A549 (cell line): Measurements from ENCODE around the gene NUP214. TPM values are rescaled to one million over a fixed set of nuclear protein-coding genes. Genes with fewer than 3 reads are reported as not detected.

Experiments used
- ATAC-seq, 2 experiments: fragments of 200-7000 bp in 1 of 2; fragments of >200 bp in 1 of 2; cut with Nextera tagmentation in 1 of 2; cut with Tn5 transposase in 1 of 2; 3 replicates each; pipeline versions ENCODE4 v1.8.0 to v1.9.1; 2018 to 2020; ENCODE audit warnings: mild to moderate bottlenecking in 1 of 2, moderate library complexity in 1 of 2
- CTCF ChIA-PET: fragments of 300-600 bp; sonication (Branson Sonifier 250); formaldehyde crosslinking; extraction: SDS; loops from one replicate; lab custom pipeline; 2021; ENCODE audit warnings: antibody characterized with exemption, inconsistent platforms; lab: Yijun Ruan, JAX
- POLR2A ChIA-PET: fragments of 350-600 bp; formaldehyde crosslinking; extraction: SDS; loops from one replicate; lab custom pipeline; 2021; ENCODE audit warnings: antibody characterized with exemption, inconsistent platforms; lab: Yijun Ruan, JAX
- DNase-seq, 2 experiments: peaks; one replicate each; pipeline versions ENCODE4 v3.0.0 to v3.0.0-alpha.2; 2011 to 2016; ENCODE audit warnings: low read depth in 1 of 2, low spot score in 1 of 2
- FAIRE-seq: peaks from 2 replicates; lab custom pipeline; 2011; peaks lifted over from hg19 to GRCh38; lab: Jason Lieb, UNC
- H3K27ac ChIP-seq, 2 experiments: fragments of >200 bp; sonication (Bioruptor Twin); formaldehyde crosslinking; 3 replicates each; pipeline ENCODE4 v1.5.1; 2016 to 2017
- H3K4me1 ChIP-seq: fragments of >200 bp; sonication (Bioruptor Twin); formaldehyde crosslinking; 3 replicates; pipeline ENCODE4 v1.6.1; 2016
- H3K4me2 ChIP-seq: fragments of >200 bp; sonication (Bioruptor Twin); formaldehyde crosslinking; 3 replicates; pipeline ENCODE4 v1.6.1; 2016
- H3K4me3 ChIP-seq: fragments of >200 bp; sonication (Bioruptor Twin); formaldehyde crosslinking; 3 replicates; pipeline ENCODE4 v1.5.1; 2016
- H3K9me3 ChIP-seq: fragments of >200 bp; sonication (Bioruptor Twin); formaldehyde crosslinking; 3 replicates; pipeline ENCODE4 v1.6.1; 2016
- ATOH8 ChIP-seq: fragments of 250-450 bp; sonication (Bioruptor Pico); IDR thresholded peaks from 2 replicates; pipeline ENCODE4 v1.5.0; 2020; ENCODE audit warnings: low read depth, mild to moderate bottlenecking, moderate library complexity
- CBX2 ChIP-seq: fragments of 200-600 bp; sonication (generic); IDR thresholded peaks from 2 replicates; pipeline ENCODE4 v1.6.1; 2016; ENCODE audit warnings: low read depth, mild to moderate bottlenecking, borderline replicate concordance
- EHF ChIP-seq: fragments of 250-450 bp; sonication (Bioruptor Pico); IDR thresholded peaks from 2 replicates; pipeline ENCODE4 v1.5.0; 2020; ENCODE audit warnings: mild to moderate bottlenecking
- EHMT2 ChIP-seq: fragments of 200-600 bp; sonication (generic); IDR thresholded peaks from 2 replicates; pipeline ENCODE4 v1.6.1; 2016; ENCODE audit warnings: antibody characterized with exemption, low read depth, mild to moderate bottlenecking, moderate library complexity
- FOSB ChIP-seq: fragments of 250-450 bp; sonication (Bioruptor Pico); IDR thresholded peaks from 2 replicates; pipeline ENCODE4 v1.5.0; 2020; ENCODE audit warnings: mild to moderate bottlenecking, moderate library complexity
- HOXB13 ChIP-seq: fragments of 250-450 bp; sonication (Bioruptor Pico); IDR thresholded peaks from 2 replicates; pipeline ENCODE4 v1.5.0; 2020; ENCODE audit warnings: low read depth, mild to moderate bottlenecking, moderate library complexity
- HOXB5 ChIP-seq: fragments of 250-450 bp; sonication (Bioruptor Pico); IDR thresholded peaks from 2 replicates; pipeline ENCODE4 v1.5.0; 2020; ENCODE audit warnings: mild to moderate bottlenecking, moderate library complexity
- JUN ChIP-seq, 2 experiments: fragments of >200 bp; sonication (Bioruptor Twin); formaldehyde crosslinking; IDR thresholded peaks; 2 replicates in 1 of 2; 3 replicates in 1 of 2; pipeline ENCODE4 v1.6.1; 2016 to 2017
- JUNB ChIP-seq: fragments of >200 bp; sonication (Bioruptor Twin); formaldehyde crosslinking; IDR thresholded peaks from 2 replicates; pipeline ENCODE4 v1.6.1; 2016
- MYC ChIP-seq: IDR thresholded peaks from 2 replicates; pipeline ENCODE4 v1.6.1; 2012; ENCODE audit warnings: mild to moderate bottlenecking, inconsistent platforms, low read length, improper control_type of control experiment, borderline replicate concordance
- NPAS2 ChIP-seq: fragments of 250-450 bp; sonication (Bioruptor Pico); IDR thresholded peaks from 2 replicates; pipeline ENCODE4 v1.8.0; 2022; ENCODE audit warnings: mild to moderate bottlenecking, moderate library complexity, borderline replicate concordance
- NR3C1 ChIP-seq: fragments of >200 bp; sonication (Bioruptor Twin); formaldehyde crosslinking; IDR thresholded peaks from 3 replicates; pipeline ENCODE4 v1.6.1; 2017
- PBX3 ChIP-seq: IDR thresholded peaks from 2 replicates; pipeline ENCODE4 v1.6.1; 2012
- REST ChIP-seq: fragments of 200-600 bp; sonication (generic); IDR thresholded peaks from 2 replicates; pipeline ENCODE4 v1.6.1; 2016; ENCODE audit warnings: antibody characterized with exemption, mild to moderate bottlenecking, moderate library complexity
- SMC3 ChIP-seq: fragments of >200 bp; sonication (Bioruptor Twin); formaldehyde crosslinking; IDR thresholded peaks from 3 replicates; pipeline ENCODE4 v1.6.1; 2018; ENCODE audit warnings: inconsistent platforms
- TFCP2L1 ChIP-seq: fragments of 250-450 bp; sonication (Bioruptor Pico); IDR thresholded peaks from 2 replicates; pipeline ENCODE4 v1.5.0; 2021; ENCODE audit warnings: mild to moderate bottlenecking
- TP53 ChIP-seq: fragments of 250-450 bp; sonication (Bioruptor Pico); IDR thresholded peaks from 2 replicates; pipeline ENCODE4 v1.5.0; 2021; ENCODE audit warnings: mild to moderate bottlenecking, moderate library complexity
- WGBS: methylation state at CpG from one replicate; pipeline ENCODE4 v1.1.6; 2017; ENCODE audit errors: missing lambda C conversion rate; 5-methylcytosine and 5-hydroxymethylcytosine counted together
- polyA plus RNA-seq, 4 experiments: library from polyadenylated mRNA; depleted of rRNA in 3 of 4; stranded (reverse); fragments of >200 nt; fragmentation: RNase III in 1 of 4; extraction: RNeasy Plus Mini Kit Qiagen cat#74134 plus additional on column Dnase treatment in 1 of 4; gene quantifications; 2 replicates in 3 of 4; 3 replicates in 1 of 4; pipeline ENCODE4 v1.2.3, GENCODE V29; 2011 to 2017
- TF ChIP-seq, protein P1 (sequence below): IDR thresholded peaks from 2 replicates; pipeline ENCODE4 v1.6.1; 2012
- TF ChIP-seq, protein P2 (sequence below): fragments of >200 bp; sonication (Bioruptor Twin); formaldehyde crosslinking; IDR thresholded peaks from 3 replicates; pipeline ENCODE4 v1.5.1; 2016

Gene NUP214
- polyA plus RNA-seq, 2 of the 4 experiments (the other 2 are of a cell fraction) = 14.4 to 18.5 TPM

DNA sequence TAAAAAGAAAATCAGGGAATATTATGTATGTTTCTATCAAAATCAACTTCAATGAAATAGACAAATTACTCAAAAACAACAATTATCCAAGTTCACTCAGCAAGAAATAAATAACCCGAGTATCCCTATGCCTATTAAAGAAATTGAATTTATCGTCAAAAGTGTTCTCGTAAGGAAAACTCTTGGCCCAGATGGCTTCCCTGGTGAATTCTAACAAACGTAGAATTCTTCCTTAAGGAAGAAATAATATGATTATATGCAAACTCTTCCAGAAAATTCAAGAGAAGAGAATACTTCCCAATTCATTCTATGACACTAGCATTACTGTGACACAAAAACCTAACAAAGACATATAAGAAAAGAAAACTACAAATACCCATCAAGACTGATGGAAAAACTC is 121.2 kb downstream of the NUP214 start:
- Histone ChIP-seq H3K27ac (no peak overlapping the region), H3K4me3 (no peak overlapping the region), H3K4me1 (no peaks in the 10 kb centered on the region), H3K4me2 (no peak overlapping the region), H3K9me3 (peaks cover 3% of the 10 kb centered on the region; the same call in 1 of the 3 replicates)
- ChIA-PET POLR2A (no interaction called here), CTCF (interaction anchor here (0.6 to 1.4 kb wide), 3 partner anchors 15 to 906 kb away, joined by 3 read pairs; no protein-coding TSS in a partner anchor)
- ATAC-seq (no peak), FAIRE-seq (no peak), DNase-seq (no peak)
- WGBS = 65% methylated on average over 4 of the region's 4 CpGs
- TF ChIP-seq JUNB (no peak), NPAS2 (CRISPR knock-in tag) (no peak), TFCP2L1 (CRISPR knock-in tag) (no peak), EHMT2 (no peak), ATOH8 (CRISPR knock-in tag) (no peak), SMC3 (no peak), PBX3 (no peak), HOXB5 (CRISPR knock-in tag) (no peak), NR3C1 (no peak), TP53 (CRISPR knock-in tag) (no peak)
- TF ChIP-seq, protein P1, sequence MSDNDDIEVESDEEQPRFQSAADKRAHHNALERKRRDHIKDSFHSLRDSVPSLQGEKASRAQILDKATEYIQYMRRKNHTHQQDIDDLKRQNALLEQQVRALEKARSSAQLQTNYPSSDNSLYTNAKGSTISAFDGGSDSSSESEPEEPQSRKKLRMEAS = no peak
- TF ChIP-seq, protein P2, sequence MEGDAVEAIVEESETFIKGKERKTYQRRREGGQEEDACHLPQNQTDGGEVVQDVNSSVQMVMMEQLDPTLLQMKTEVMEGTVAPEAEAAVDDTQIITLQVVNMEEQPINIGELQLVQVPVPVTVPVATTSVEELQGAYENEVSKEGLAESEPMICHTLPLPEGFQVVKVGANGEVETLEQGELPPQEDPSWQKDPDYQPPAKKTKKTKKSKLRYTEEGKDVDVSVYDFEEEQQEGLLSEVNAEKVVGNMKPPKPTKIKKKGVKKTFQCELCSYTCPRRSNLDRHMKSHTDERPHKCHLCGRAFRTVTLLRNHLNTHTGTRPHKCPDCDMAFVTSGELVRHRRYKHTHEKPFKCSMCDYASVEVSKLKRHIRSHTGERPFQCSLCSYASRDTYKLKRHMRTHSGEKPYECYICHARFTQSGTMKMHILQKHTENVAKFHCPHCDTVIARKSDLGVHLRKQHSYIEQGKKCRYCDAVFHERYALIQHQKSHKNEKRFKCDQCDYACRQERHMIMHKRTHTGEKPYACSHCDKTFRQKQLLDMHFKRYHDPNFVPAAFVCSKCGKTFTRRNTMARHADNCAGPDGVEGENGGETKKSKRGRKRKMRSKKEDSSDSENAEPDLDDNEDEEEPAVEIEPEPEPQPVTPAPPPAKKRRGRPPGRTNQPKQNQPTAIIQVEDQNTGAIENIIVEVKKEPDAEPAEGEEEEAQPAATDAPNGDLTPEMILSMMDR = no peak

GRCh38 chr9:131252120-131252519 is 126.7 kb downstream of the NUP214 start:
- H3K27ac ChIP-seq = no peak overlapping the region
- H3K4me3 ChIP-seq = no peak overlapping the region
- POLR2A ChIA-PET = no interaction called here
- no peak for TF ChIP-seq REST
- TF ChIP-seq HOXB13 (CRISPR knock-in tag) = no peak
- no peak for TF ChIP-seq JUN (IDR thresholded peaks at IDR 0.05)
- no peak for TF ChIP-seq CBX2
- TF ChIP-seq MYC = no peak
- TF ChIP-seq FOSB (CRISPR knock-in tag) = no peak
- TF ChIP-seq EHF = no peak
- 92% methylated on average over 19 of the region's 23 CpGs for WGBS
- H3K4me1 ChIP-seq = peaks cover 8% of the 10 kb centered on the region
- H3K4me2 ChIP-seq = no peak overlapping the region
- H3K9me3 ChIP-seq = no peaks in the 10 kb centered on the region
- DNase-seq (no peak), FAIRE-seq (no peak), ATAC-seq (no peak)
- CTCF ChIA-PET = interaction anchor here (0.8 to 2.4 kb wide), 2 partner anchors 74 to 84 kb away, joined by 3 to 11 read pairs; no protein-coding TSS in a partner anchor
